HG03469 (cell line): ENCODE measurements around the gene PRG3.

Experiments used
- ATAC-seq: cut with Tn5 transposase; IDR thresholded peaks from one replicate; pipeline ENCODE4 v1.9.1; 2021; ENCODE audit warnings: mild to moderate bottlenecking, moderate library complexity, moderate number of reproducible peaks; ENCODE audit not compliant: unreplicated experiment

PRG3 gene

DNA sequence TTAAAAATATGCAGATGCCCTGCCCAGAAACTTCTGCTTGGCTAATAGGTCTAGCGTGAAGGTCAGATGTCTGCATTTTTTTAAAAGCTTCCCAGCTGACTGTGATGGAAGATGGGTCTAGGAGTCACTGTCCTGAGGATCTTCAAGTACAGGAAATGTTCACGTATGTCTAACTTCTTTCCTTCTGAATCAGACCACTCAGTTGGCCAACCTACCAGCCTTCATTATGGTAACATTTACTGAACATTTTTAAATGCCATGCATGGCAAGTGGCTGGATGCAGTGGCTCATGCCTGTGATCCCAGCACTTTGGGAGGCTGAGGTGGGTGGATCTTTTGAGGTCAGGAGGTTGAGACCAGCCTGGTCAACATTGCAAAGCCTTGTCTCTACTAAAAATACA, 10.6 kb upstream of the PRG3 start:
- ATAC-seq: no peak

DNA sequence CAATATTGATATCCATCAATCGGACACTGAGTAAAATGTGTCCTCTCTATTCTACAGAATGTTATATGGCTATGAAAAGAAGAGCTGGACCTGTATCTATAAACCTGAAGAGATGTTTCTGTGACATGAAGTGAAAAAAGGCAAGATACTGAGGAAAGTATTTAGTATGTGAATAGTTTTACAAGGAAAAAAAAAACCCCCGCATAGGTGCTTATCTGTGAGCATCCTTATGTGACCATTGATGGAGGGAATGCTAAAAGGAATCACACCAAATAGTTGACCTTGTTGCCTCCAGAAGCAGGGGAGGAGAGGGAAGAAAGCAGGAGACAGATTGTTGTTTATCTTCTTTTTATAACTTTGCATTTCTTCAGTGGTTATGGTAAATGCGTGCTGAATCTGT, 10.2 kb upstream of the PRG3 start:
- no peak for ATAC-seq

DNA sequence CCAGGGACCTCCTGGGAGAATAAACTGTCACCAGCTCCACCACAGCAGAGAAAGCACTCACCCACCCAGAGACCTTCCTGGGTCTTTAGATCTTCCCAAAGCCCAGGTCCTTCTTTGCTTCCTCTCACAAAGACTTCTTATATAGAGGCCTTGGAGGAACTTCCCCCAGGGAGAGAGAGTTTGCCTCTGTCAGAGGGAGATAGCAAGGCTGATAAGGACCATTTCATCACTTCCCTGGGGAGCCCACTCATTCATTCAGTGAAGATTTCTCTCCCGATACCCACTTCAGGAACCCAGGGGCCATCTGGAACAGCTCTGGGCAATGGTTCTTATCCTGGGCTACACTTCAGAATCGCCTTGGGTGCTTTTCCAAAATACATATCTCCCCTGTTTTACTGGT, 9.6 kb upstream of the PRG3 start, which contains the start of gene PRG2:
Gene PRG2, minus strand, starts transcription at position 116 of the 400 bp plus-strand sequence. CDS start 706 bp downstream, outside the sequence.
- ATAC-seq: no peak

DNA sequence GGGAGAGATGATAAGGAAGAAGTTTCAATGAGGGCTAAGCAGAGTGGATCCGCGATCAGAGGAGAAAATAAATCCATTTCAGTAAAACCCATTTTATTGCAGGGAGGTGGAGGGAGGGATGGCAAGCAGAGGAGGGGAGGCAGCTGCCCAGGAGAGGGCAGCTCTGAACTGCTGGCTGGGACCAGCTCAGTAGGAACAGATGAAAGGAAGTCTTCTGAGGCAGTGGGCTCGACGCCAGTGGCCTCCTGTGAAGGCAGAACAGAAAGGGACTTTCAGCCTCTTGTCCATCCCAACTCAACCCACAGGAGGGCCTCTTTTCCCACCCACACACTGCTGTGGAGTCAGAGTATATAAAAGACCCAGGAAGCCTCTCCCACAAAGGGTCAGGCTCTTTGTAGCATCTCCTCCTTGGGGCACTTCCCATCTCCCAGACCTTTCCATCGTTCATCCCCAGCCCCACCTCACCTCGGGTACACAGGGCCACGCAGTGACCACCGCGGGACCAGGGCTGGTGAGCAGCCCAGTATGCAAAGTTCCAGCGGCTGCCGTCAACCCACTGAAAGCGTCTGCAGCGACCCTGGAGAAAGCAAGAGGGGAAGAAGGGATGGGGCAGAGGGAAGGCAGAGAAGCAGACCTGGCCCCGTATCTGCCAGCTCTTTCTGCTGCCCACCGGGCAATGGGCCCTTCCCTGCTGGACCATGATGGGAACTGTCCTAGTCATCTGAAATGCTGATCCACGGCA, 6.5 kb upstream of the PRG3 start:
- ATAC-seq: no peak

DNA sequence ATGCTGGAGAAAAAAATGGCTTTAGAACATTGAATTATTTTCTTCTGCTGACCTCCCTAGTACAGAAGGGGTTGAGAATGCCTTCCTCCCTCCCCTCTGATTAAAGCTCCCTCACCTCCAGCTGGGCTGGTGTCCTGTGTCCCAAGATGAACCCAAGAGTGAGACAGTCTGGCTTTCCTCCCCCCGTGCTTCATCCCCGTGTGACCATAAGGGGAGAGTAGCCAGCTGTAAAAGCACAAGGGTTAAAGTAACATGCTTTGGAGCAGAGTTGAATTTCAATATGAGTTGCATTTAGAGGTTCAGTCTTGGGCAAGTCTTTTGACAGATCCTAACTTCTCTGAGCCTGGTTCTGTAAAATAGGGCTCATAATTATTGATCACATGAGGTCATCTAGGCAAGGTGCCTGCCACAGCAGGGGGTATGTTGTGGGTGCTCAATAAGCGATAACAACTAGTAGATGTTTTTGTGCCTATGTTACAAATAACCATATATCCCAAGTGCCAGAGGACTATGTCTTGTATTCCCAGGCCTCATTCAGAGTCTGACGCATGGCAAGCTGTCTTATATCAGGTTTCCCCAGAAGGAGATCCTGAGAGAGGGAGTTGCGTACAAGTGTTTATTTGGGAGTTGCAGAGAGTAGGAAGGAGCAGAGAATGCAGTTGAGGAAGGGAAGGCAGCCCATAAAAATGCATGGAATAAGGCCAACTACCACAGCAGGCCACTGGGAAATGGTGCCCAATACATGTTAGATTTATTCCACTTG, 5.4 kb upstream of the PRG3 start:
- no peak for ATAC-seq

DNA sequence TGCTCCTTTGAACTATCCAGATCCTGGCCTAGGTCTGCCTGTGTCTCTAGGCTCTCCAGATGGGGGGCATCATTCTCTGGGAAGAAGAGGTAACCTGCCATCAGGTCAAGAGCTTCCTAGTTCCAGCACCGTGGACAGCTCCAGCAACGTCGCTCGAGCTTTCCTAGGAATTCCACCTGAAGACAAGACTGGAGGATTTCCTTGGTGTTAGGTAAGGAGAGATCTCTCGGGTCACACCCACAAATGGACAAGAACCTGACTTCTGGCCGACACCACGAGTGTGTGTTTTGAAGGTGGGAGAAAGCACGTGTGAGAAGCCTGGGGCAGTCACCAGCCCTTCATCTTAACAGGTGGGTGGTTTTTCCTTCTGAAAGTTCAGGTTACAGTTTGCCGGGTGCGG, 1.2 kb downstream of the PRG3 start:
- no peak for ATAC-seq

DNA sequence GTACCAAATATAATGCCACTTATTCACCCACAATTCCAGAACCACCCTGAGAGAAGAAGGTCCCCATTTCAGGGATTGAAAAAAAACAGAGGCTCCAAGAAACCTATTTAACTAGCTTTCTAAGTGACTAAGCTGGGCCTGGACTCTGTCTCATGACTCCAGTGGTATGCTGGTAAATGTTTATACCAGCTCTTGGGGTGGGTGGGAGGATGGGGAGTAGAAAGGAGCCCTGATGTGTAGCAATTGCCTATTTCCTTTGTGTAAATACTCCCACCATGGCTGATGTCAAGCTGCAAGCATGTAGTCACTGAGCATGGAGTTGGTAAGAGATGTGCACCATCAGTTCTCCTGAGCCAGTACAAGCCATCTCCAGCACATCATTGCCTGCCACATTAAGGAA, 2.8 kb downstream of the PRG3 start:
- no peak for ATAC-seq

DNA sequence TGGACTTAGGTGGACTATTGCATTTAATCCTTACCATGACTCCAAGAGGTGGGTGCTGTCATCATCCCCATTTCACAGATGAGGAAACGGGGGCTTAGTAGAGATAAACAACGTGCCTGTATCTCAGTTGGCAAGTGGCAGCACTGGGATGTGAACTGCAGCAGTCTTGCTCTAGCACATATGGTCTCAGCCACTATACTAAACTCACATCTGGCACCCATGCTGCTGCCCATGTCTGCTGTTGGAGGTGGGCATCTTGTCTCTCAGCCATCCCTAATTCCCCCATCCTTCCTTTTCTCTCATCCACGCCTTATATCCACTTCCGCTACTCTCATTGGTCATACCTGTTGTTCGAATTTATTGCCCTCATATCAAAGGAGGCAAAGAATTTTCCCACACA, 3.8 kb downstream of the PRG3 start:
- no peak for ATAC-seq

DNA sequence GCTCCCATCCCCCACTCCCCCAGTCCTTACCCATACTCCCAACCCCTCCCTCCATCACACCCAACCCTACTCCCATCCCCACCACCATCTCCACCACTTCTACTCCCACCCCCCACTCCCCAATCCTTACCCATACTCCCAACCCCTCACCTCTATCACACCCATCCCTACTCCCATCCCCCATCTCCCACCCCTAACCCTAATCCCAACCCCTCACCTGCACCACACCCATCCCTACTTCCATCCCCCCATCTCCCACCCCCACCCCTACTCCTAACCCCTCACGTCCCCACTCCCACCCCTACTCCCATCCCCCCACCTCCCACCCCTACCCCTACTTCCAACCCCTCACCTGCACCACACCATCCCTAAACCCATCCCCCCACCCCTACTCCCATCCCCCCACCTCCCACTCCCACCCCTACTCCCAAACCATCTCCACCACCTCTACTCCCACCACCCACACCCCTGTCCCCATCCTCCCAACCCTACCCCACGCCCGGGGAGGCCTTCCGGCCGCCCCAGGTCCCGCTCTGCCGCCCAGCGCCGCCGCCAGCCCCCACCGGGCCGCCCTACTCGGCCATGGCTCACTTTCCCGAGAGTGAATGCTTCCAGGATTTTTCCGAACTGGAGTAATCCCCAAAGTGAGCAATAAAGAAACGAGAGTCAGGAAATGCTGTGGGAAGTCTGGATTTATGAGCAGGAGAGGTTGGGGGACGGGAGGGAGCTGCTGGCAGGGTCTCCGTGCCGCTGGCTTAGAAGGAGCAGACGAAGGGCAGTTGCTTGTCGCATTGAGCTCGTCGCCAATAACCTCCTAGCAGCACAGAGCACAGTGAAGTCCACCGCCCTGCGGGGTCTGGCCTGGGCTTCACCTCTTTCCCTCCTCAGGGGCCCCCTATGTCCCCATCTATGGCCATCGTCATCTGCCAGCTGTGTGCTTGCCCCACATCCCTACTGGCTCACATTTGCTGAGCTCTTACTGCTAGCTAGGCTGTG, 4.6 kb downstream of the PRG3 start:
- no peak for ATAC-seq

DNA sequence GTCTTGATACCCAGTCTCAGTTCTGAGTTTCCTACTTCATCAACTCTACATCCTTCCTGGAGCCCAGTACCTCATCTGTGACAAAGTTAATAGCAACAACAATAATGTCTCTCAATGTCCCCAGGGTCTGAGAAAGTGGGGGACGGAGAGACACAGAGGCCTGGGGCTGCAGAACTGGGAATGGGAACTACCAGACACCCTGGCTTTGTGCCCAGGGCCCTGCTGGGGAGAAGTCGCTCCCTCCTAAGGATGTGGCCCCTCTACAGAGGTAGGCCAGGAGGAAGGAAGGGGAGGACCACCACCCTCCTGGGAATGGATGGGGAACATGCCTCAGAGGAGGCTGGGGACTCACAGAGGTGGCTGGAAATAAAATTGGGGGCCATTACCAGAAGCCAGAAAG, 5.5 kb downstream of the PRG3 start:
- ATAC-seq: no peak

DNA sequence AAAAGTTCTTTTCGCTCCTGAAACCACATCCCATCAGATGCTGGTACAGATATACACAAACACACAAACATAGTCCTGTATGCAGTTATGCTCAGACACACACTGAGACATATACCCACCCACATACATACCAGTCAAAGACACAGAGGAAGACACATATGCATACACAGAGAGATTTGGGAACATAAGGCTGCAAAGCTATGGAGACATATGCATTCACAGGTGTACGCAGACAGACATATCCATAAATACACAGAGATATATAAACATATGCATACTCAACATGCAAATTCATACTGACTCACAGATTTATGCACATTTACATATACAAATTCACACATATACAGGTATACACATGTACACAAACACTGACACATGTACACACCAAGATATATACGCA, 6.0 kb downstream of the PRG3 start:
- no peak for ATAC-seq

DNA sequence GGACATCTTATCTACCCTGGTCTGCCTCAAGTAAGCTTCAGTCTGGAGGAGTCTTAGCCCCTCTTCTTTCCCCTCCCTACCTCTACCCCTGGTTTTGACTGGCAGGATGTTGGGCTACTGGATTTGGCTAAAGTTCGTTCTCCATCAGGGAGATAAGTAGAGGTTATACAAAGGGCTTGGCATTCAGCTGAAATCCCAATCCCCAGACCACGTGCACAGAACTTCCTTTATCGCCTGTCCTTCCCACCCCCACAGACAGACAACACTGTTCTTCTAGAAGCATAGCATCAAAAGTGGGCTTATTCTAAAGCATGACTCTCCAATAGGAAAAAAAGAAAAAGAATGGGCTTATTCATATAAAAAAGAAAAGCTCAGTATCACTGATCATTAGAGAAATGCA, 7.8 kb downstream of the PRG3 start:
- ATAC-seq: no peak

DNA sequence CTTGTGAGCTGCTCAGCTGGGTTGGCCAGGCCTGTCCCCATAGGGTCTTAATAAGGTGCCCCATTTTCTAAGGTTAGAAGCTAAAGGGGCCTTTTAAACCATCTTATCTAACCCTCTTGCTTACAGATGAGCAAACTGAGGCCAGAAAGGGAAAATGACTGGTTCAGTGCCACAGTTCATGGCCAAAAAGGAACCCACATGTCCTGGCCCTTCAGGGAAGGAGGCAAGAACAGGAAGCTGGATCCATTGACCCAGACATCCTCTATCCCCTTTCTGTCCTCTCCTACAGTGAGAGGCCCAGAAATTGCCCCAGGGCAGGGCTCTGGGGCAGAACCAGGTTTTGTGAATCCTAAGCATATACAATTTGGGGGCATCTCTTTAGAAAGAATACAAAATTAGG, 10.0 kb downstream of the PRG3 start:
- ATAC-seq: no peak

DNA sequence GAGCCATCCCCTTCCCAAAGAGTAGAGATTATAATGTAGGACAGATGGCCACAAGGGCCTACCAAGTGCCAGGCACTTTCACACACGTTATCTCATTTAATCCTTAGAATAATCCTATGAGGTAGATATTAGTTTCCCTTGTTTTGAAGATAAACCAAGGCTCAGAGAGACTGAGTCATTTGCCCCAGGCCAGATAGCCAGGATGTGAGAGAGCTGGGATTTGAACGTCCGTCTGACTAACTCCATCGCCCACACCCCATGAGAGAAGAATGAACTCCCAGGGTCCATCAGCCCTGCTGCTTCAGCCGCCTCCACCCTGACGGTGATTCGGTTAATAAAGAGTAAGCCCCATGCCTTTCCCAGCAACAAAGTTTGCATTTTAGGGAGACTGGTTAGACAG, 10.7 kb downstream of the PRG3 start:
- no peak for ATAC-seq

DNA sequence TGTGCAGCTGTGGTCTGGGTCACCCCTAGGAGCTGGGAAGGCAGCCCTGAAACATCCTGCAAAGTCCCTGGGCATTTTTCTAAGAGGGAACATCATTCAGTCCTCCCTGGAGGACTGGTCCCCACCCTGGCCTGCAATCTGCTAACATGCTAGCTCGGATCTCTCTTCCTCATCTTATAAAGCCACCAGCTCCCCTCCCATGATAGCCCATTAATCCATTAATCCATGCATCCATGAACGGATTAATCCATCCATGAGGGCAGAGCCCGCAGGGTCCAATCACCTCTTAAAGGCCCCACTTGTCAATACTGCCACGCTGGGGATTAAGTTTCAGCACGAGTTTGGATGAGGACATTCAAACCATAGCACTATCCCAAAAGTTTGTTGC, 12.1 kb downstream of the PRG3 start:
- no peak for ATAC-seq

DNA sequence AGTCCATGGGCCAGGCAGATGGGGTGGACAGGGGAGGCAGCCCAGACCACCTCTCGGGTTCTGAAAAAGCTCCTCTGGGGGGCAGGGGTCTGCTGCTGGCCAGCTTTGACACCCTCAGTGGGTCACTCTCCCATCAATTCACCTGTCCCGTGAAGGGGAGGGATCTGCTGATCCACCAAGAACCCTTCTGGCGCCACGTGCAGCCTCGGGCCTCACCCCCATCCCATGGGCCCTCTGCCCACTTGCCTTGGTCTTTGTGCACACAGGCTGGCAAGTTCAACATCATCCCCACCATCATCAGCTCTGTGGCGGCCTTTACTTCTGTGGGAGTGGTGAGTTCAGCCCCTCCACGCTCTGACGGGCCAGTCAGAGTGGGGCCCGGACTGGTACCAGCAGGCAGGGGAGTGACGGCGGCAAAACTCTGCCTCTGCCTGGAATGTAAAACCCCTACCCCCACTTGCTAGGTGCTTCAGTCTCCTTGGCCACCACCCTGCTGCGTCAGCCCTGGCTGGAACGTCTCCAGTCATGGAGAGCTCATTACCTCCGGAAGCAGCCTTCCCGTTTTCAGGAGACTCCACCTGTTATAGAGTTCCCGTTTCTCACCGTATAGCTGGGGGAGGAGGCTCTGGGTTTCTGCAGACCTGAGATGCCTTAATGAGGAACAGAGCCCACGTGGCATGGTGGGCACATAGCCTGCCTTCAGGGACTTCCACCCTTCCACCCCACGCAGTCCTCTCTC, 12.7 kb downstream of the PRG3 start:
- no peak for ATAC-seq

DNA sequence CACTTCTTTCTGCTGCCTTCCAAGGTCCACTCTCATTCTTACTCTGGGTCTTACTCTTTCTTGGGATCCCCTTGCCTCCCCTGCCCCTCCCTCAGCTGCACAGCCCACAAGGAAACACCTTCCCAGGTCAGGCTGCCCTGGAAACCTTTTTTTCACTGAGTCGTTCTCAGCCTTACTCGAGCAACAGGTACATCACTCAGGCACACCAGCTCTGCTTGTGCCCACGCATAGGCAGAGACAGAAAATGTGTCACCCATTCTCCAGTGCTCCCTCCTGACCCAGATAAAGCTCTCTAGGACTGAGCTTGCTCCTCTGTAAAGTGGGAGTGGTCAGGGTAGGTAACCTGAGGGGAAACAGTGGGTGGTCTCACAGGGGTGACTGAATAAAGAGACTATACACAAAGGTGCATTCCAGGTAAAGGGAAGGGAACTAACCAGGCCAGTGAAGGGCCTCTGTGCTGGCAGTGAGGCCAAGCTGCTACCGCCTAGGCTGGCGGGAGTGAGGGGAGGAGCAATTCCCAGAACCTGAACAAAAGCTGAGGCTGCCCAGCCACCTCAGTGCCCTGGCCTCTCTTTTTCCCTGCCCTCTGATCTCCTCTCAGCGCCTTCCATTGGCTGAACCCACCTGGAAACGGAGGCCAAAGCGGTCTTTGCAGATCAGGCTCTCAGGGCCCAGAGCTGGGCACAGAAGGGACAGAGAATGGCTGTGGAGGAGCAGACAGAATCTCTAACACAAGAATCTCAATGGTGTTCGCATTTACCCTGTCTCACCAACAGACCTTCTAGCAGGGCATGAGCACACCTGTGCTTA, 15.9 kb downstream of the PRG3 start:
- no peak for ATAC-seq

DNA sequence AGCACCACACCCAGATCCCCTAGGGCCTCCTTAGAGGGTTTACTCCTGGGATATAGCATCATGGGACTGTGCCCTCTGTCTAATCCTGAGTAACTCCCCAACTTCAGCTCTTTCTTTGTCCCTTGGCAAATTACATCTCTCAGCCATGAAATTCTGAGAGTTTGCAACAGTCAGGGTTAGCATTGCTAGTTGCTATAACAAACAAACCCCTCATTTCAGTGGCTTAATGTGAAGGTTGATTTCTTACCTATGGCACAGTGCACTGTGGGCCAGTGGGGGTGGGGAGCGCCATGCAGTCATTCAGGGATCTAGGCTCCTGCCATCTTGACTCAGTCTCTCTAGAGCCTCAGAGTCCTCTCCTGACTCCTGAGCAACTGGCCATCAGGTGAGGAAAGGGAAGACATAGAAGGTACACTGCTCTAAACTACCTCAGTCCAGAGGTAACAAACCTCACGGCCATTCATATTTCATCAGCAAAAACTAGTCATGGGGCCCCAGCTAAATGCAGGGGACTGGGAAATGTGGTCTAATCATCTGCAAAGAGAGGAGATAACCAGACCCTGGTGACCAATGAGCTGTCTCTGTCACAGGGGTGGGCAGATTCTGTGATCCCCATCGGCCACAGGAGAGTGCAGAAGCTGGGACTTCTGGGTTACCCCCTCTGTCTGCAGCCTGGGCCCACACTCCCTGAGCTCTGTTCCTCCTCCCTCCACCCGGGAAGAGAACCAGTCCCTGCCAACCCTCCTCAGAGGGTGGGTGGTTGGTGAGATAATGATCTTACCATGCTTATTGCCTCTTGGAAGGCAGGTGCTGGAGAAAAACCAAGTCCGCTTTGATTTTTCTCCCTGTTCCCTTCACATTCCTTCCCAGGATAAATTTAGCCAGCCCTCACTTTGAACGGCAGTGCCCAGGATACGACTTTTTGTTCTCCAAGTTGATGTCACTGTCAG, 17.5 kb downstream of the PRG3 start:
- ATAC-seq: no peak

DNA sequence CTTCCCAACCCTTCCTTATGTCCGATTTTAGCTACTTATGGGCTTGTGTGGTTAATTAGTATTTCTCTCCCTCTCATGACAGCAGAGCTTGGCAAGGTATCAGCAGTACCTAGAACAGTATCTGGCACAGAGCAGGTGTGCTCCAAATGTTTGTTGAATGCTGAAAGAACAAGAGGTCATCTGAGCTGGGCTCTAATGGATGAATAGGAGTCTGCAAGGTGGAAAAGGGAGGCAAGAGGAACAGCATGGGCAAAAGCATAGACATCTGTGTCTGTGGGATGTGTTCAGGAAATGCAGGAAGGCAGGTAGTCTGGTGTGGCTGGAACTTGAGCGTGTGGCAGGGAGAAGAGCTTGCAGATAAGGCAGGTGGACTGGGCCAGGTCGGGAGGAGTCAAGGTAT, 19.0 kb downstream of the PRG3 start:
- ATAC-seq: no peak
